ENCODE data around the gene USP35.

USP35 gene

GRCh38 chr11:78188286-78189173, at the start of gene USP35, which contains the start of gene KCTD21:
Gene USP35 (plus strand): TSS chr11:78188919. CDS start chr11:78196246, 7,327 bp downstream.
Gene KCTD21 (minus strand): TSS chr11:78188626. CDS start chr11:78174554, 14,072 bp downstream.
- DNase-seq = peak; percentile 91

GRCh38 chr11:78139422-78140391, 49.0 kb upstream of the USP35 start, which contains the start of gene ALG8:
Gene ALG8 (minus strand): TSS chr11:78139626. CDS start chr11:78139588, 38 bp downstream.
- DNase-seq = peak; percentile 97

GRCh38 chr11:78140392-78141077, 48.2 kb upstream of the USP35 start:
- DNase-seq = no peak

GRCh38 chr11:78145511-78146025, 43.2 kb upstream of the USP35 start:
- DNase-seq = no peak

GRCh38 chr11:78147807-78148206, 40.9 kb upstream of the USP35 start:
- DNase-seq = no peak

GRCh38 chr11:78149646-78150045, 39.1 kb upstream of the USP35 start:
- no peak for DNase-seq

- DNase-seq = no peak
Observed at GRCh38 chr11:78150346-78150745, 38.4 kb upstream of the USP35 start.

- DNase-seq = no peak
Observed at GRCh38 chr11:78150754-78151153, 38.0 kb upstream of the USP35 start.

- DNase-seq = no peak
Observed at GRCh38 chr11:78151804-78152203, 36.9 kb upstream of the USP35 start.

GRCh38 chr11:78156127-78156844, 32.4 kb upstream of the USP35 start:
- no peak for DNase-seq

GRCh38 chr11:78158987-78159652, 29.6 kb upstream of the USP35 start:
- no peak for DNase-seq

- DNase-seq = no peak
Observed at GRCh38 chr11:78160557-78160956, 28.2 kb upstream of the USP35 start.

GRCh38 chr11:78161346-78161745, 27.4 kb upstream of the USP35 start:
- DNase-seq = no peak

GRCh38 chr11:78161962-78162371, 26.8 kb upstream of the USP35 start:
- no peak for DNase-seq

- no peak for DNase-seq
Observed at GRCh38 chr11:78163828-78164227, 24.9 kb upstream of the USP35 start.

- DNase-seq = no peak
Observed at GRCh38 chr11:78164471-78164870, 24.2 kb upstream of the USP35 start.

- DNase-seq = no peak
Observed at GRCh38 chr11:78166855-78167469, 21.8 kb upstream of the USP35 start.

GRCh38 chr11:78168539-78169477, 19.9 kb upstream of the USP35 start:
- DNase-seq = no peak

GRCh38 chr11:78170413-78170812, 18.3 kb upstream of the USP35 start:
- DNase-seq = no peak

Data from activated CD8-positive, alpha-beta memory T cell treated with anti-CD3 and anti-CD28 coated beads, Interleukin-2, amount 50 U/mL, for 4 hours (primary cell).